Femur (tissue), 1 donor: ENCODE measurements around the gene AGRP.
"Not testable (repeated sequence)": the region's sequence is repeated elsewhere in the genome, so short reads cannot be mapped to it uniquely, and the experiment has no call there.

Source experiments
- DNase-seq: peaks from one replicate; pipeline ENCODE4 v3.0.0-alpha.2; 2017

The AGRP gene

GRCh38 chr16:67504031-67505021, 21.0 kb upstream of the AGRP start:
- DNase-seq: no peak

DNA sequence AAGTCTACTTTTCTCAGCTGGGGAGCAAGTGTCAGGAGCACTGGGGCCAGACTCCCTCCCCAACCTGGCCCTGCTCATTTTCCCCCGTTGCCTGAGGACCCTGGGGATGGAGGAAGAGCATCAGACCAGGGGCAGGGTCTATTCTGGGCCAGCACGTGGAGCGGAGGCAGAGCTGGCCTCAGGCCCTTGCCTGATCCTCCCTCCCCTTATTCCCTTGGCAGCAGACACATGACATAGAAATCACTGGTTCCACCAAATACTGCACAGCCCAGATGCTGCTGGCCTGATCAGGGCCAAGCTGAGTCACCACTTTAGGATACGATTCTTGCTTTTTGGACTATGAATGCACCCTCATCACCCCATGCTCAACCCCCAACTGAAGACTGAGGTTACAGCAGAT, 15.8 kb upstream of the AGRP start:
- DNase-seq: peak; percentile 47

GRCh38 chr16:67490335-67491096, 7.2 kb upstream of the AGRP start:
- no peak for DNase-seq

DNA sequence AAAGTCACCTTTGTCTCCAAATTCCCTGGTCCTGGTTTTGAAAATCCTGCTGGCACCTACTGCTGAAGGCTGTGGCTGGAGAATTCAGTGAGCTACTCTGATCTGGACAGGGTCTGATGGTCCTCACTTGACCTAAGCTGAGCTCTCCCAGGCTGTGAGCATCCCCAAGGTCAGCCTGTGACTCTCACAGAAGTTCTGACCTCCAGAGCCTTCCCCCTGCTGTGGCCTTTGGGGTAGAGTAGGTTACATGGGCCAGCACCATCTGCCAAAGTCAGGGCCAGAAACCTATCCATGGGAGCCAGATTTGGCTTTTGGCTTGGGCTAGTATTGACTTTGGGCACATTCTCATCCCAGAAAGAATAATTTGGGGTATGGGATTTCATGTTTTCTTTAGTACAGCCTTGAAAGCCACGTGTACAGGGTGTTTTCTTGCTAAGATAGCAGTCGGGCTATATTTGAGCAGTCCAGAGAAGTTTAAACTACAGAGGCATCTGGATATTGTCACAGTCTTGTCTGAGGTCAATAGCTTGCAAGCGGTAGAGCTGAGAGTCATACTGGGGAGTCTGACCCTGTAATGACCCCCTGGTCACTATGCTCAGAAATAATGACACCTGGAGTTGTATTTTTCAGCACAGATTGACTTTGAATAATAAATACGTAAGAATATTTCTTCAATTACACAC, 6.2 kb upstream of the AGRP start:
- DNase-seq: no peak

DNA sequence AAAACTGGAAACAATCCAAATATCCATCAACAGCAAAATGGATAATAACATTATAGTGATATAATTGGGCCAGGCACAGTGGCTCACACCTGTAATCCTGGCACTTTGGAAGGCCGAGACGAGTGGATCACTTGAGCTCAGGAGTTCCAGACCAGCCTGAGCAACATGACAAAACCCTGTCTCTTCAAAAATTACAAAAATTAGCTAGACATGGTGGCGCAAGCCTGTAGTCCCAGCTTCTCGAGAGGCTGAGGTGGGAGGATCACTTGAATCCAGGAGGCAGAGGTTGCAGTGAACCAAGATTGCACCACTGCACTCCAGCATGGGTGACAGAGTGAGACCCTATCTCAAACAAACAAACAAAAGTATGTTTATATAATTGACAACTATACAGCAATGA, 4.2 kb upstream of the AGRP start:
- DNase-seq: not testable (repeated sequence)

GRCh38 chr16:67486805-67487204, 3.5 kb upstream of the AGRP start:
- DNase-seq: no peak

- no peak for DNase-seq
Observed at GRCh38 chr16:67483731-67484525, 581 bp upstream of the AGRP start.

DNA sequence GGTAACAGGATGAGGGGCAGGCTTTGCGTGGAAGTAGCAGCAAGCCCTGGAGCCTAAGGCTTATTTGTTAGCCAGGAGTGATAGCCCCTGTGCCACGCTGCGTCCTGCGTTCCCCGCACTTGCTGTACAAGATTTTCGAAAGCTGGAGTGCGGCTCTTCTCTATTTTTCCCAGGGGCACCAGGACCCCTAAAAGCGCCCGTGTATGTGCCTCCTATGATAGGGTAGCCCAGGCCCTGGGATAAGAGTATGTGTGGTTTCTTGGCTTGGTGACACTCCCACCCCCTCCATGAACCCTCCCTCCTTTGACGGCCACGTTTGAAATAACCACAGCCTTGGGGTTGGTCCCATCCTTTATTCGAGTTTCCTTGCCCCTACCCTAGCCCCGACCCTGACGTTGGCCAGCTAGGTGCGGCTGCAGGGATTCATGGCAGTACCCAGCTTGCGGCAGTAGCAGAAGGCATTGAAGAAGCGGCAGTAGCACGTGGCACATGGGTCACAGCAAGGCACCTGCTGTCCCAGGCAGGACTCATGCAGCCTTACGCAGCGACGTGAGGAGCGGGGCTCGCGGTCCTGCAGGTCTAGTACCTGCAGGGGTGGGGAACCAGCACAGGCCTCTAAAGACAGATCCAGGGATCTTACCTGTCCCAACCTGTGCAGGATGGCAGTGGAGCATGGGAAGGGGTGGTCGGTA, 968 bp downstream of the AGRP start:
- no peak for DNase-seq

- no peak for DNase-seq
Observed at GRCh38 chr16:67481561-67482232, 1.6 kb downstream of the AGRP start.

- peak; percentile 99 for DNase-seq
Observed at GRCh38 chr16:67480833-67481560, 2.4 kb downstream of the AGRP start, which contains the start of gene ATP6V0D1. ATP6V0D1 (minus strand) TSS chr16:67481157; CDS start chr16:67481086, 71 bp downstream.

DNA sequence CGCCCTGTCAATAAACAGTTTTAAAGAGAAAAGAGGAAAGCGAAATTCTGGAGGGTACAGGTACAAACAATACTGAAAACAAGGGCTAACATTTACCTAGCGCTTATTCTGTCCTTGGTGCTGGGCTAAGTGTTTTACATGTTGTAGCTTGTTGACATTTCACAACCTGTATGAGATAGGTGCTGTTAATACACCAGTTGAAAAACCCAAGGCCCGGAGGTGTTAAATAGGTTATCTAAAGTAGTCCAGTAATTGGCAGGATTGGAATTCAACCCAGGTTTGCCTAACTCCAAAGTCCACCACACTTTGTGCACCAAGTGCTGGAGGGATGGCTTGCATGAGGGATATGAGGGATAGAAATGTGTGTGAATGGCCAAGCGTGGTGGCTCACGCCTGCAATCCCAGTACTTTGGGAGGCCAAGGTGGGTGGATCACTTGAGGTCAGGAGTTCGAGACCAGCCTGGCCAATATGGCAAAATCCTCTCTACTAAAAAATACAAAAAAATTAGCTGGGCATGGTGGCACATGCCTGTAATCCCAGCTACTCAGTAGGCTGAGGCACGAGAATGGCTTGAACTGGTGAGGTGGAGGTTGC, 5.3 kb downstream of the AGRP start:
- no peak for DNase-seq

- no peak for DNase-seq
Observed at GRCh38 chr16:67474551-67475455, 8.5 kb downstream of the AGRP start.

DNA sequence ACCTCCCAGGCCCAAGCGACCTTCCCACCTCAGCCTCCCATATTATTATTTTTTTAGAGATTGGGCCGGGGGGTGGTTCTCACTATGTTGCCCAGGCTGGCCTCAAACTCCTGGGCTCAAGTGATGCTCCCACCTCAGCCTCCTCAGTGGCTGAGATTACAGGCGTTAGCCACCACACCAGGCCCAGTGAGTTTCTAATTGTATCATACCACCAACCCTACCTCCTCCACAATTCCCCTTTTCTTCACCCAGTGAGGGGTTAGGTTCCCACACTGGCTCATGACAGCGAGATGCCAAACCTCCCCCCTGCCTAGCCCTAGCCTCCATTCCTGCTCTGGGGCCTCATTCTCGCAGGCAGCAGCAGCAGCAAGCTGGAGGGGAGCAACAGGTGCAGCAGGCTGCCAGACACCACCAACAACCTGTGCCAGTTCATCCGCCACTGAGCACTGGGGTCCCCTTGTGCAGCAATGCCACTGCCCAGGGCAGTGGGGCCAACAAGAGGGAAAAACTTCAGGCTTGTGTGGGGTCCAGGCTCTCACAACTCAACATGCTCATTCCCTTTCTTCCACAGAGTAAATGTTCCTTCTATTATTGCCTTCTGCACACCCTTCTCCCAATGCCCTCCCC, 11.5 kb downstream of the AGRP start:
- no peak for DNase-seq

- peak; percentile 79 for DNase-seq
Observed at GRCh38 chr16:67470359-67470758, 13.0 kb downstream of the AGRP start.

DNA sequence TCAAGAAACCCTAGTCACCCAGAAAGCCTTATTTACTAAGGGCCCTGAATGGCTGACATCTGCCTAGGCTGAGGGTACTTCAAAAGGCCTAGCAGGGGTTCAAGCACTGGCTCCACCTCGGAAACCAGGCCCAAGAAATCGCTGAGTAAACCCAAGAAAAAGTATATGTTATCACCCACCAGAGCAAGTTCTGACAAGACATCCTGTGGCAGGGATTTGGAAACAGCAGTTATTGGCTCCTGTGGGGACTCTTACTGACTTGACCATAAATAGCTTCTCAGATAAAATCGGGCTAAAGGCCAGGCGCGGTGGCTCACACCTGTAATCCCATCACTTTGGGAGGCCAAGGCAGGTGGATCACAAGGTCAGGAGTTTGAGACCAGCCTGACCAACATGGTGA, 14.6 kb downstream of the AGRP start:
- DNase-seq: no peak

GRCh38 chr16:67466581-67466980, 16.8 kb downstream of the AGRP start:
- DNase-seq: no peak

- DNase-seq: no peak
Observed at GRCh38 chr16:67464565-67464964, 18.8 kb downstream of the AGRP start.

DNA sequence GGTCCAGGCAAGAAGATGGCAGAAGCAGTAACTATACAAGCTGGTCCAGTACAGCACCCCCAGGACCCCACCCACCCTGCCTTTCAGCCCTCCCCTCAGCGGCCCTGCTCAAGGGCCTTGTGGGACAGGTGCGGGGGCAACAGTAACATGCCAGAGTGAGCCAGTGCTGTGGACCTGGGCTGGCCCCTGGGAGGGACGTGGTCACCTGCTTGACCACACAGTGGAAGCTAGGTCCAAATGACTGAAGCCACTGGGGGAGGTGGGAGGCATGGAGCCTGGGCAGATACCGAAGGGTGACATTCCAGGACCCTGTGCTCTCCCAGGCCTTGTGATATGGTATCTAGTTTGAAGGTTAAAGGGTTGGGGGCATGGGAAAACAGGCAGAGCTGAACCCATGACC, 19.7 kb downstream of the AGRP start:
- no peak for DNase-seq
